IPS-NIHi7 (cell line): ENCODE measurements around the gene DMKN.
A peak's percentile ranks its signal among the peaks of the same experiment; 100 is the strongest.

Experiments
- DNase-seq: peaks from one replicate; pipeline ENCODE4 v3.0.0; 2012; ENCODE audit warnings: mixed read lengths; ENCODE audit errors: extremely low spot score

The DMKN gene, protein sequence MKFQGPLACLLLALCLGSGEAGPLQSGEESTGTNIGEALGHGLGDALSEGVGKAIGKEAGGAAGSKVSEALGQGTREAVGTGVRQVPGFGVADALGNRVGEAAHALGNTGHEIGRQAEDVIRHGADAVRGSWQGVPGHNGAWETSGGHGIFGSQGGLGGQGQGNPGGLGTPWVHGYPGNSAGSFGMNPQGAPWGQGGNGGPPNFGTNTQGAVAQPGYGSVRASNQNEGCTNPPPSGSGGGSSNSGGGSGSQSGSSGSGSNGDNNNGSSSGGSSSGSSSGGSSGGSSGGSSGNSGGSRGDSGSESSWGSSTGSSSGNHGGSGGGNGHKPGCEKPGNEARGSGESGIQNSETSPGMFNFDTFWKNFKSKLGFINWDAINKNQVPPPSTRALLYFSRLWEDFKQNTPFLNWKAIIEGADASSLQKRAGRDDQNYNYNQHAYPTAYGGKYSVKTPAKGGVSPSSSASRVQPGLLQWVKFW

GRCh38 chr19:35513628-35514281 is at the start of gene DMKN:
Gene DMKN, minus strand, starts transcription at chr19:35513649. Its CDS starts 174 bp downstream, at chr19:35513475.
- DNase-seq = peak; percentile 58

DNA sequence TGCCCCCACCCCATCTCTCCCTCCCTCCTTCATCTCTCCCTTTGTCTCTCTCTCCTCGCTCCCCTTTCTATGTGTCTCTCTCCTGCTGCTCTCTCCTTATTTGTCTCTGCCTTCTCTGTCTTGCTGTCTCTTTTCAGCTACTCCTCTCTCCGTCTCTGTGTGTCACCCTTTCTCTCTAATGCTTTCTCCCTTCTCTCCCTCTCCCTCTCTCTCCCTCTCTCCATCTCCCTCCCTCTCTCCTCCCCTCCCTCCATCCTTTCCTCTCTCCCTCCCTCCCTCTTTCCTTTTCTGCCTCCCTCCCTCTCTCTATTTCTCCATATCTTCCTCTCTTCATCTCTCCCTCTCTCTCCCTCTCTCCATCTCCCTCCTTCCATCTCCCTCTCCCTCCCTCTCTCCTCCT is 49.3 kb upstream of the DMKN start:
- no peak for DNase-seq

DNA sequence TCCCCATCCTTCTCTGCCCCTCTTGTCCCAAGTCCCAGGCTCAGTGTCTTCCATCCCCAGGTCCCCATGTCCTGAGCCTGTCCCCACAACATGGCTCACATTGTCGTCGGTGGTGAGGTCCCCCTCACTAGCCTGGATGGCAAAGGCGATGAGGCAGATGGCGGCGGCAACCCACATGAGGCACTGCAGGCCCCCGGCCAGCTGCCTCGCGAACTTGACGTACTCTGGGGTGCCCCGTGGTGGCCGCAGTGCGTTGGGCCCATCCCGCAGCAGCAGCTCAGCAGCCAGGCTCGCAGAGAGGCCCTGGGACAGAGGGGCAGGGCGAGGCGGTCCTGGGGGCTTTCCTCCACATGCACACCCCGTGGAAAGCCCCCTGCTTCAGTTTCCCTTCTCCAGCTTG is 48.9 kb upstream of the DMKN start:
- DNase-seq = no peak

DNA sequence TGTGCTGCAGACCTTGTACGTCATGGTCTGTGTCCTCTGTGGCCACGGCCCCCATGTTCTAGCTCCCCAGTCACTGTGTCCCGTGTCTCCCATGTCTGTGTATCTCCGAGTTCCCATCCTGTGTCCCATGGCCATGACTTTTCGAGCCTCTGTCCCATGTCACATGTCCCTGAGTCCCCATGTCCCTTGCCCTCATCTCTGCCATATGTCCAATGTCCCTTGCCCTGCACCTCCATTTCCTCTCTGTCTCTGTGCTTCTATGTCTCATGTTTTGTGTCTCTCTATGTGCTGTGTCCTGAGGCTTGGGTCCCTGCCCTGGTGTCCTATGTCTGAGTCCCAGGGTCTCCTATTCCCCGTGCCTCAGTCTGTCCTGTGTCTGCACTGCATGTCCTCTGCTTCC is 48.0 kb upstream of the DMKN start:
- DNase-seq = no peak

- no peak for DNase-seq
These were observed 47.2 kb upstream of the DMKN start for GRCh38 chr19:35560677-35561076.

- no peak for DNase-seq
These were observed 46.8 kb upstream of the DMKN start for GRCh38 chr19:35560271-35560670.

DNA sequence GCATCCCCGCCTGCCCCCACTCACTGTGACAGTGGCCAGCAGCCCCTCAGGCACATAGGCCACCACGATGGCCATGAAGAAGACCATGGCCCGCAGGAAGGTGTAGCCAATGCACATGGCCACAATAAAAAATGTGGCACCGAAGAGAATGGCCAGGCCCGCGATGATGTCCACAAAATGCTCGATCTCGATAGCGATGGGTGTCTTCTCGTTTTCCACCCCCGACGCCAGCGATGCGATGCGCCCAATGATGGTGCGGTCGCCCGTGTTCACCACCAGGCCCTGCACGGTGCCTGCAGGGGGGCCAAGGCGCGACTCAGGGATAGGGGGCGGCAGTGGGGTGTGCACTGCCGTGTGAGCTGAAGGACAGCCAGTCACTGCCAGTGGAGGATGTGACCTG is 46.3 kb upstream of the DMKN start:
- no peak for DNase-seq

DNA sequence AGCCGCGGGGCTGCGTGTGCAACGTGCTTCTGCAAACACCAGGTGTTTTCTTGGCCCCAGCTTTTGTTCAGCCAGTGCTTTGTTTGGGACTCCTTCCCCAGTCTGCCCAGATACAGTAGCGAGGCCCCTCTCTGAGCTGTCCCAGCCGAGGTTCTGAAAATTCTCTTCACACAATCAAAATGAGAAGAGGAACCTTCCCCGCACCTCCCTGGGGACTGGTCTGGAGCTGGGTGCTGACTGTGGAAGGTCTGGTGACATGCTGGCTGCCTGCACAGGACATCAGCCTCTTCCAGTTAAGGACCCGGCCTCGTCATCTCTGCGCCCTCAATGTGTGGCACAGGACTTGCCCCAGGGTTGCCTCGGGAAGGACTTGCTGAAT is 45.8 kb upstream of the DMKN start:
- no peak for DNase-seq

GRCh38 chr19:35558400-35559280 is 45.2 kb upstream of the DMKN start:
- no peak for DNase-seq

GRCh38 chr19:35557539-35558399 is 44.3 kb upstream of the DMKN start:
- DNase-seq = peak; percentile 96

- no peak for DNase-seq
These were observed 43.5 kb upstream of the DMKN start for GRCh38 chr19:35556846-35557538.

DNA sequence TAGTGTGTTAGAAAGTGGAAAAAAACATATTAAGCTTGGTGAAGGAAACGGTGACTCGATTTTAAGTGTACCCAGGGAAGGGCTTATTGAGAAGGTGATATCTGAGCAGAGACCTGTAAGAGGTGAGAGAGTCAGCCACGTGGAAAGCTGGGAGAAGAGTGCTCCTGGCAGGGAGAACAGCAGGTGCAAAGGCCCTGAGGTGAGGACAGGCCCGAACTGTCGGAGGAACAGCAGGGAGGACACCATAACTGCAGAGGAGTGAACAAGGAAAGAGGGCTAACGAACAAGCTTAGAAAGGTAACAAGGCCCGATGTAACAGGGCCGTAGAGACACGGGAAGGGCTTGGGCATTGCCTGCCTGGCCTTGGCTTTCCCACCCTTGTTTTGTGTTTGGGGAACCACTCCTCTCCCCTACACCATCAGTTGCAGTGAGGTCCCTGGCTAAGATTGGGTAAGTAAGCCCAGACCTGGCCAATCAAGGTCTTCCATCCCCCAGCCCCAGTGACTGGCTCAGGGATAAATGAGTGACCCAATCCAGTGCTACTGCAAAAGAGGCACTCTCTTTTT is 42.7 kb upstream of the DMKN start:
- DNase-seq = no peak

DNA sequence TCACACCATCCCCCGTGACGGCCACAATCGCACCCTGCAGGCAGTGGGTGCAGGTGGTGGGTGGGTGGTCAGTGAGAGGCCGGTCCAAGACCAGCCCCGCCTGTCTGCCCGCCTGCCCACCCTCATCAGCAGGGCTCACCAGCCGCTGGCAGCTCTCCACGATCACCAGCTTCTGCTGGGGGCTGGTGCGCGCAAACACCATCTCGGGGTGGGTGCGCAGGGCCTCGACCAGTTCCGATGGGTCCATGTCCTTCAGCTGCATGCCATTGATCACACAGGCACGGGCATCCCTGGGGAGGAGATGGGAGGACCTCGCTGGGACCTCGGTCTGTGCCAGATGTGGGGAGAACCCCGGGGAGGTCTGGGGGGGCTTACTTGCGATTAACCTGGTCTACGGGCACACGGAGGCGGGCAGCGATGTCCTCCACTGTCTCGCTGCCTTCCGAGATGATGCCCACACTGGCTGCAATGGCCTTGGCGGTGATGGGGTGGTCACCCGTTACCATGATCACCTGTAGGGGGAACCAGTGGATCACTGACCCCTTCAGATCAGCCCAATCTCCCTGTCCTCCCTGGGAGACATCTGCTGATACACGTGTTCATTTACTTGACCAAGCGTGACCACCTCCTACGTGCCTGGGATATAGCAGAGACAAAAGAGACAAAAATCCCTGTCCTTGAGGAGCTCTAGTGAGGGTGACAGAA is 42.0 kb upstream of the DMKN start:
- peak; percentile 76 for DNase-seq

- DNase-seq = no peak
These were observed 40.6 kb upstream of the DMKN start for GRCh38 chr19:35554076-35554475.

- no peak for DNase-seq
These were observed 40.0 kb upstream of the DMKN start for GRCh38 chr19:35553385-35554000.

GRCh38 chr19:35552534-35553384 is 39.3 kb upstream of the DMKN start:
- no peak for DNase-seq

DNA sequence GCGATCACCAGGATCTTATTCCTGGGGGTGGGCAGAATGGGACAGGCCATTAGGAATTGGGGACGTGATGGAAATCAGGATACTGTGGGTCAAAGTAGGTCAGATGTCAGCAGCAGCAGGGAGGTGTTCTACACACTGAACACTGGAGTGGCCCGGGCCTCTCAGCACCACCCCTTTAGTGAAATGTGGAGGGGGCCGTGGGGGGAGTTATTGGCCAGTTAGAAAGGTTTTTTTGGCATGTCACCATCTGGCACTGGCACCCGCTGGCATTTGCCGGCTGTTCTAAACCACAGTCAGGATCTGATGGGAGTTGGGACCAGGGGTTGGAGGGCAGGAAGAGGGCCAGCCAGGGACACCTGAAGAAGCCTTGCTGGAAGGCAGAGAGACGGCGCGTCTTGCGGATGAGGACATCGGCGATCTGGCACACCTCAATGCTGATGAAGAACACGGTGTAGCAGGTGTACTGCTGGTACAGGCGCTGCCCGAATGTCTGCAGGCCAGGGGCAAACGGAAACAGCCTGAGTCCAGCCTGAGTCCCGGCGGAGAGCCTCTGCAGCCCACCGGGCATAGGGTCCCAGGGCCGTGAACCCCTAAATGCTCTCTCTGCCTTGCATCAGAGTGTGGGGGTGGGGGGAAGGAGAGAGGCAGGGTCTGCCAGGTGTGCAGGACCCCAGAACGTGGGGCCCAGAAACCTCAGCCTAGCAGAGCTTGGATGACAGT is 37.8 kb upstream of the DMKN start:
- no peak for DNase-seq
